ENCODE measurements around the gene AFF1.
A peak's percentile ranks its signal among the peaks of the same experiment; 100 is the strongest.
"Not testable (repeated sequence)": the region's sequence is repeated elsewhere in the genome, so short reads cannot be mapped to it uniquely, and the experiment has no call there.

AFF1 gene

DNA sequence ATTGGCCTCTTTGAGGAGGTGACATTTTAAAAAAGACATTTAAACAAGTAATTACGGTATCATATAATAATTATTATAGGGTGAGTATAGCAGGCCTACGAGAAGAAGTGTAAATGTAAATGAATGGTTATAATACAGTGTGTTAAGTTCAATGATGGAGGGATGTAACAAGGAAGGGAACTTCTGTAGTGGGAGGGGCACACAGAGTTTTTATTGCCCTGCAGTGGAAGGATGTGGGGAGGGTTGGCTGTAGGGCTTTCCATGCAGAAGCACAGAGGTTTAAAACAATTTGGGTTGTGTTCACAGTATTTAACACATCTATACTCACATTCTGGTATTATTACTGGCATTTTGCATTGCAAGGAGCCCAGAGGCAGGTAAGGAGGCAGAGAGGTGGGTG lies 41.1 kb downstream of the AFF1 start:
- DNase-seq (ENCODE audit: insufficient read length), result no peak
- FAIRE-seq, result peak; percentile 42
- TF ChIP-seq POLR2AphosphoS5 (IDR thresholded peaks at IDR 0.05; ENCODE audit: low read depth, low read length), result no peak
- no peak for TF ChIP-seq TAF1 (IDR thresholded peaks at IDR 0.05; ENCODE audit: borderline replicate concordance, low read depth, low read length)
- no peak for TF ChIP-seq POLR2A (IDR thresholded peaks at IDR 0.05; ENCODE audit: low read depth, low read length)

DNA sequence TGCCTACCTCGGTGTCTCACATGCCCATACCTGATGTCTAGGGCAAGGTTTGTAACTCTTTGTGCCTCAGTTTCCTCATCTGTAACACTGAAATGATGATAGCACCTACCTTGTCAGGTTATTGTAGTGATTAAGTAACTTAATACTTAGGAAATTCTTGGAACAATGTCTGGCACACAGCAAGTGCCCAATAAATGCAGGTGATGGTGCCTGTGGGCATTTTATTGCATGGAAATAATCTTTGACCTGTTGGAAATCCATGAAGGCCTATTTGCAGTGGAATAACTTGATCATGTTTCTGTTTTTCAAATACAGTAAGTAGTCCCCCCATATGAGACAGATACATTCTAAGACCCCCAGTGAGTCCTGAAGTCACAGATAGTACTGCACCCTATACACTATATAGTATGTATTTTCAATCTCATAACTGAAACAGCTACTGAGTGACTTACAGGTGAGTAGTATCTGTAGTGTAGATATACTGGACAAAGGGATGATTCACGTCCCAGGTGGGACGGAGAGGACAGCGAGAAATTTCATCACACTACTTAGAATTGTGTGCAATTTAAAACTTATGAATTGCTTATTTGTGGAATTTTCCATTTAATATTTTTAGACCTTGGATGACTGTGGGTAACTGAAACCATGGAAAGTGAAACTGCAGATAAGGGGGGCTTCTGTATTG lies 42.1 kb downstream of the AFF1 start:
- DNase-seq (ENCODE audit: insufficient read length), result no peak
- FAIRE-seq, result no peak
- no peak for TF ChIP-seq POLR2AphosphoS5 (IDR thresholded peaks at IDR 0.05; ENCODE audit: low read depth, low read length)
- TF ChIP-seq TAF1 (IDR thresholded peaks at IDR 0.05; ENCODE audit: borderline replicate concordance, low read depth, low read length), result no peak
- no peak for TF ChIP-seq POLR2A (IDR thresholded peaks at IDR 0.05; ENCODE audit: low read depth, low read length)

DNA sequence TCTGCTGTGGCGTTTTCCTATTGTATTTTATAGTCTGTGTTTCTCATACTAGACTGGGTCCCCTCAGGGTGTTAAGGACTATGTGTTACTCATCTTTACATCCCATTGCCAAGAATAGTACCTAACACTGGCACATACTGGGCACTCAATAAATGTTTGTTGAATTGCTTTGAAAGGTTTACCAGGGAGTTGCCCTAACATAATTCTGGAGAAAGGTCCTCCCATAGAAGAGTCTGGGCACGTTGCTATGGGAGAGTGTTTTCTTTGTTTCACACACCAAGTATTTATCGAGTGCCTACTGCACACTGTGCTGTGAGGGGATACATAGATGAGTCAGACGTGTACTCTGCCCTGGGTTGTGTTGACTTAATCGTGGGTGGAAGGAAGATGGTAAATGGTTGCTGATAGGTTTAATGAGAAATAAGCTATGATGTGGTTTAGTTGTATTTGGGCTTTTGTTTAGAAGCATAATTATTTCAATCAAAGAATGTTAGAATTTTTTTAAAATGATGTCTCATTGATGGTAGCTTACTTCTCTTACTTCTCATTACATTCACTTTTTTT lies 42.9 kb downstream of the AFF1 start:
- peak; percentile 27 for DNase-seq (ENCODE audit: insufficient read length)
- TF ChIP-seq TAF1 (IDR thresholded peaks at IDR 0.05; ENCODE audit: borderline replicate concordance, low read depth, low read length) (no peak), POLR2A (IDR thresholded peaks at IDR 0.05; ENCODE audit: low read depth, low read length) (no peak), POLR2AphosphoS5 (IDR thresholded peaks at IDR 0.05; ENCODE audit: low read depth, low read length) (no peak)
- peak; percentile 93 for FAIRE-seq

DNA sequence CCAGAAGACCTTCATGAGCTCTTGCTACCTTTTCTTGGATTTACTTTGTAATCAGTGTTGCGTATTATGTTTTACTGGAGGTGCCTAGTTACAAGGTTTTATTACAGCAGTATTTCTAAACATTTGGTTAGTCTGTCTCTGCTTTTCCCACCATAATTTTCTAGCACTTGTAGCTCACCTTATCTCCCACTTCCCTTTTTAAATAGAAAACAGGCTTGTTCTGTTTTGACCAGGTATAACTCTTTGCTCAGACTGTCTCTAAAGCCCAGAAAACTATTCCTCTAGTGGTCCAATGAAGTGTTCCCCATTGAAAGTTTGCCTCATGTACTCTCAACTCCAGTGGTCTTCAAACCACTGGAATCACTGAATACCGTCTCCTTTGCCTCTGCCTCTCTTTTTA lies 43.9 kb downstream of the AFF1 start:
- no peak for TF ChIP-seq POLR2AphosphoS5 (IDR thresholded peaks at IDR 0.05; ENCODE audit: low read depth, low read length)
- no peak for TF ChIP-seq POLR2A (IDR thresholded peaks at IDR 0.05; ENCODE audit: low read depth, low read length)
- TF ChIP-seq TAF1 (IDR thresholded peaks at IDR 0.05; ENCODE audit: borderline replicate concordance, low read depth, low read length), result no peak
- FAIRE-seq (no peak), DNase-seq (ENCODE audit: insufficient read length) (no peak)

DNA sequence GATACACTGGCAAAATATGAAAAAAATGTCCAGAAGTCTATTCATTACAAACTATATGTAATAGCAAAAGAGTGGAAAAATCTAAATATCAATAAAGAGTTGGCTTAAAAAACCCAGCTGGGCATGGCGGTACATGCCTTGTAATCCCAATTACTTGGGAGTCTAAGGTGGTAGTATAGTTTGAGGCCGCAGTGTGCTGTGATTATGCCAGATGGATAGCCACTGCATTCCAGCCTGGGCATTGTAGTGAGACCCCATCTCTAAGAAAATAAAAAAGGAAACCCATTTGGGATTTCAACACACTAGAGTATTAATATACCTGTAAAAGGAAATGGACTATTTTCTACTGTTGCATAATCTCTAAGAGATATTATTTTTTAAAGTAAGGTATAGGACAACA lies 45.4 kb downstream of the AFF1 start:
- DNase-seq (ENCODE audit: insufficient read length), result no peak
- FAIRE-seq, result no peak
- TF ChIP-seq POLR2AphosphoS5 (IDR thresholded peaks at IDR 0.05; ENCODE audit: low read depth, low read length) (no peak), POLR2A (IDR thresholded peaks at IDR 0.05; ENCODE audit: low read depth, low read length) (no peak), TAF1 (IDR thresholded peaks at IDR 0.05; ENCODE audit: borderline replicate concordance, low read depth, low read length) (no peak)

DNA sequence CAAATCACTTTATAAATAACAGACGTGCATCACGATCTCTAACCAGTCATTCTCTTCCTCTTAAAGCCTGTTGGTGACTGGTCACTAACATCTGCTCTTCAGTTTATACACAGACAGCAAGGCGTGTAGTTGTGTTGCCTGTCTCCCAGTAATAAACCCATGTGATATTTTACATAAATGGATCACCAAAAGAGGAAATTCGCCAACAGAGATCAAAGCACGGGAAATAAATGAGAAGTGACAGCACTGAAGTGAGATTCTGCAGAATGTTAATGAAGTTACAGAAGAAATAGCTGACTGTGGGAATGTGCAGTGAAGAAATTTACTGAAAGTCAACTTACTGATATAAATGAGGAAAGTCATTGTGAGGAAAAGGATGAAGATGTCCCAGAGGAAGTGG lies 47.0 kb downstream of the AFF1 start:
- TF ChIP-seq TAF1 (IDR thresholded peaks at IDR 0.05; ENCODE audit: borderline replicate concordance, low read depth, low read length), result no peak
- TF ChIP-seq POLR2AphosphoS5 (IDR thresholded peaks at IDR 0.05; ENCODE audit: low read depth, low read length), result no peak
- no peak for DNase-seq (ENCODE audit: insufficient read length)

DNA sequence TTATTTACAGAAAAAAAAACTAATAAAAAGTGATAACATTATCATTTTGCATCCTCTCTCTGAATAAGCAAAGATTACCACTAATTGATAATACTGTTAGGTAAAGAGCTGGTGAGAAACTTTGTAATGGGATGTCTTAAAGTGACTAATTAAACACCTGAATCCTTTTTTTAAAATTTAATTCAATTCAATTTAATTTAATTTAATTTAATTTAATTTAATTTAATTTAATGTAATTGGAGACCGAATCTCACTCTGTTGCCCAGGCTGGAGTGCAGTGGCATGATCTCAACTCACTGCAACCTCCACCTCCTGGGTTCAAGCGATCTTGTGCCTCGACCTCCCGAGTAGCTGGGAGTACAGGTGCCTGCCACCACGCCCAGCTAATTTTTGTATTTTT lies 51.0 kb downstream of the AFF1 start:
- FAIRE-seq; DNase-seq (ENCODE audit: insufficient read length): not testable (repeated sequence)

More for the DNA sequence above, 47.0 kb downstream of the AFF1 start:
- no peak for FAIRE-seq

DNA sequence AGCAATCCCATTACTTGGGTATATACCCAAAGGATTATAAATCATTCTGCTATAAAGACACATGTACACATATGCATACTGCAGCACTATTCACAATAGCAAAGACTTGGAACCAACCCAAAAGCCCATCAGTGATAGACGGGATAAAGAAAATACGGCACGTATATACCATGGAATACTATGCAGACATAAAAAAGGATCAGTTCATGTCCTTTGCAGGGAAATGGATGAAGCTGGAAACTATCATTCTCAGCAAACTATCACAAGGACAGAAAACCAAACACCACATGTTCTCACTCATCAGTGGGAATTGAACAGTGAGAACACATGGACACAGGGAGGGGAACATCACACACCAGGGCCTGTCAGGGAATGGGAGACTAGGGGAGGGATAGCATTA lies 54.8 kb downstream of the AFF1 start:
- not testable (repeated sequence) for DNase-seq (ENCODE audit: insufficient read length); FAIRE-seq

DNA sequence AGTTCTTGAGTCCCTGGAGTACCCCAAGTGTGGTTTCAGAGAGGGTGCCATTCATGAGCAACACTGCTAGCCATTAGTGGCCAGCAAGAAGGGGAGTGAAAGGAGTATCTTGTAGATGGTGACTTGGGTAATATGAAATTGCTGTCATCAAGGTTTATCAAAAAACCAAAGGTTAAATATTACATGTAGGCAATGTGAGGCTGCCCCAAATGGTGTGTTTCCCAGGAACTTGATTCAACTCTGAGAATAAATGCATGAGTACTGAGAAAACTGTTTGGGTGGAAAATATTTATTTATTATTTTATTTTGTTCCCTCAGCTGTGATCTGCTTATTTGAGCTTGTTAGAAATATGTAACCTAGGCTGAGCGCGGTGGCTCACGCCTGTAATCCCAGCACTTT lies 55.7 kb downstream of the AFF1 start:
- FAIRE-seq (no peak), DNase-seq (ENCODE audit: insufficient read length) (no peak)
- TF ChIP-seq POLR2AphosphoS5 (IDR thresholded peaks at IDR 0.05; ENCODE audit: low read depth, low read length) (no peak), POLR2A (IDR thresholded peaks at IDR 0.05; ENCODE audit: low read depth, low read length) (no peak)

DNA sequence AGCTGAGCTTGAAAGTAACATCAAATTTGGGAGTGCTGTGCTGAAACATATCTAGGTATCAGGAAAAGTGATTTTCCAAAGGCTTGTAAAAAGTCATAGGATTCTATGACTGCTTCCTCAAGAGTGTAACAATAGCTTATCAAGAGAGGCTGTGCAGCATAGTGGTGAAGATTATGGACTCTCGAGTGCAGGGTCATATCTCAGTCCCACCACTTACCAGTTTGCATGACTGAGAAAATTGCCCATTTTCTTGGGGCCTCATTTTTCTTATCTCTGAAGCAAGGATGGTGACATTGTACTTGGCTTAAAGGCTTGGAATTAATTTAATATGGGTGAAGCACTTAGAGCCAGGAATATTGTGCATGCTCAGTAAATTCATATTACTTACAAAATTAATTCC lies 57.2 kb downstream of the AFF1 start:
- DNase-seq (ENCODE audit: insufficient read length), result no peak
- TF ChIP-seq POLR2A (IDR thresholded peaks at IDR 0.05; ENCODE audit: low read depth, low read length) (no peak), POLR2AphosphoS5 (IDR thresholded peaks at IDR 0.05; ENCODE audit: low read depth, low read length) (no peak), TAF1 (IDR thresholded peaks at IDR 0.05; ENCODE audit: borderline replicate concordance, low read depth, low read length) (no peak)
- FAIRE-seq, result no peak

DNA sequence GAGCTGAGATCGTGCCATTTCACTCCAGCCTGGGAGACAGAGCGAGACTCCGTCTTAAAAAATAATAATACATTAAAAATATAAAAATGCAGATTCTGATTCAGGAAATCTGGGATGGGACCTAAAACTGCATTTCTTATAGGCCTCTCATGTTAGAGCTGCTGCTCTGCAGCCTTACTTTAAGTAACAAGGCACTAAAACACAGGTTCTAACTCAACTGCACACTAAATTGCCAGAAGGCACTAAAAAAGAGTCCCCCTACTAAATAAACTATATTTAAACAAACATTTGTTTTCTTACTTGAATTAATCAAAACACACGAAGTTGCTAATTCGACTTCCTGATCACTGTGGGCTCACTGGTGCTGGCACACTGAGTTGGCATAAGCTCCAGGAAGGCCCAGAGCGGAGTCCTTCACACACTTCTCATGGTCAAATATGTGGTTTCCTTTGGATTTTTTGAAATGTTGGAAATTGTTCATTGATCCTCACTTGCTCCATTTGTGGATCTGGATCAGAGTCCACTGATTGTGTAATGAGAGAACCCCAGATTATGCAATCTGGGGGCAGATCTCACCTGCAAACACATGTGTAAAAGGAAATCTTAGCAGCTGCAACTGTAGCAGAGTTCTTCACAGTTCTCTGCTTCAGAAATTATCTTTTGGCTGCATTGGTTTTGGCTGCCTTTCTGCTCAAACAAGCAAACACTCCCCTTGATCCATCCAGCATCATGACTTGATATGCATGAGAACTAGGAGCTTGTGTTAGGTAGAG lies 59.3 kb downstream of the AFF1 start:
- no peak for DNase-seq (ENCODE audit: insufficient read length)
- FAIRE-seq, result no peak
- no peak for TF ChIP-seq POLR2A (IDR thresholded peaks at IDR 0.05; ENCODE audit: low read depth, low read length)
- TF ChIP-seq TAF1 (IDR thresholded peaks at IDR 0.05; ENCODE audit: borderline replicate concordance, low read depth, low read length), result no peak
- no peak for TF ChIP-seq POLR2AphosphoS5 (IDR thresholded peaks at IDR 0.05; ENCODE audit: low read depth, low read length)

DNA sequence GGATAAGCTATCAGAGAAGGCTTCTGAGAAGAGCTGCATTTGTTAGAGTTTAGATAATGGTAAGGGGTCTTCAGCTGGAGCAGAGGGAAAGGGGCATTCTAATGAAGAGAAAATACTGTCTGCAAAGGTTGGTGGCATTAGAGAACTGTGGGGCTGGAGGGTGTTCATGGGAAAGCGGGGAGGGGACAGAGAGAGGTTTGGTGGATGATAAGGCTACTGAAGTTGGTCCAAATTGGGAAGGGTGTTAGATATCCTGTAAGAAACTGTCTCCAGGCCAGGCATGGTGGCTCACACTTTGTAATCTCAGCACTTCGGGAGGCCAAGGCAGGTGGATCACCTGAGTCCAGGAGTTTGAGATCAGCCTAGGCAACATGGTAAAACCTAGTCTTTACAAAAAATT lies 59.9 kb downstream of the AFF1 start:
- TF ChIP-seq POLR2AphosphoS5 (IDR thresholded peaks at IDR 0.05; ENCODE audit: low read depth, low read length) (no peak), POLR2A (IDR thresholded peaks at IDR 0.05; ENCODE audit: low read depth, low read length) (no peak), TAF1 (IDR thresholded peaks at IDR 0.05; ENCODE audit: borderline replicate concordance, low read depth, low read length) (no peak)
- no peak for FAIRE-seq

DNA sequence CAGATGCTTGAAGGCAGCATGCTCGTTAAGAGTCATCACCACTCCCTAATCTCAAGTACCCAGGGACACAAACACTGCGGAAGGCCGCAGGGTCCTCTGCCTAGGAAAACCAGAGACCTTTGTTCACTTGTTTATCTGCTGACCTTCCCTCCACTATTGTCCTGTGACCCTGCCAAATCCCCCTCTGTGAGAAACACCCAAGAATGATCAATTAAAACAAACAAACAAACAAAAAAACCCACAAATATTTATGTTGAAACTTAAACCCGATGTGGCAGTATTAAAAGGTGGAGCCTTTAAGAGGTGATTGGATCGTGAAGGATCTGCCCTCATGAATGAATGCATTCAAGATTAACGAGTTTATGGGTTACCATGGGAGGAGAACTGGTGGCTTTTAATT lies 61.7 kb downstream of the AFF1 start:
- not testable (repeated sequence) for FAIRE-seq; DNase-seq (ENCODE audit: insufficient read length)

More for the DNA sequence above, 59.9 kb downstream of the AFF1 start:
- DNase-seq (ENCODE audit: insufficient read length), result no peak

Data from GM12892 (cell line).